Neuron (in vitro differentiated cells): Measurements from ENCODE around the gene FANK1.

Experiments
- H2AFZ ChIP-seq: one replicate; pipeline ENCODE4 v1.6.1; 2013; ENCODE audit warnings: low read depth, mild to moderate bottlenecking, inconsistent platforms, low read length, moderate library complexity
- H3K27me3 ChIP-seq: one replicate; pipeline ENCODE4 v1.6.1; 2013; ENCODE audit warnings: low read length; ENCODE audit not compliant: insufficient read depth
- H3K36me3 ChIP-seq: one replicate; pipeline ENCODE4 v1.6.1; 2013; ENCODE audit warnings: low read length; ENCODE audit not compliant: insufficient read depth
- H3K4me1 ChIP-seq: one replicate; pipeline ENCODE4 v1.6.1; 2013; ENCODE audit warnings: low read length; ENCODE audit not compliant: insufficient read depth
- H3K4me3 ChIP-seq: 2 replicates; pipeline ENCODE4 v1.5.1; 2013; ENCODE audit warnings: mild to moderate bottlenecking, low read length, moderate library complexity
- H3K9me3 ChIP-seq: one replicate; pipeline ENCODE4 v1.6.1; 2013; ENCODE audit warnings: low read length

Gene FANK1

DNA sequence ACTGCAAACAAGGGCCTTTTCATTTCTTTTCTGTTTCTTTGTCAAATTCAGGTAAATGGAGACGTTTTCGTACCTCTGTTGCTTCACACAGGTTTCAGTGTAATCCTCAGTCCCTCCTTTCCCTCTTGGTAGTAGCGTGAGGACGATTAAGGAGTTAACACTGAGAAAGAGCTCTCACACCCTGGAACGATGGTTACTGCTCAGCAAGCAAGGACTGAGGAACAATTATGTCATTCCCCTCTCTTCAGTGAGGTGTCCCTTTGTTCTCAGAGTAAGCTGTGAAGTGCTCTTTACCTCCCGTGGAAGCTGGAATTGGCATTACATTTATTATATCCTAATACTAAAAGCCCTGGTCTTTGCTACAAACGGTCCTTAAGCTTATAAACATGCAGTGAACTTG is 95.9 kb downstream of the FANK1 start:
- Histone ChIP-seq H3K4me3 (no peak overlapping the region), H3K9me3 (peaks cover 2% of the 10 kb centered on the region), H3K4me1 (peaks cover 5% of the 10 kb centered on the region), H2AFZ (no peak overlapping the region), H3K27me3 (no peaks in the 10 kb centered on the region), H3K36me3 (no peaks in the 10 kb centered on the region)

- H2AFZ ChIP-seq = no peak overlapping the region
- H3K4me1 ChIP-seq = peaks cover 5% of the 10 kb centered on the region
- H3K36me3 ChIP-seq = no peaks in the 10 kb centered on the region
- H3K27me3 ChIP-seq = no peaks in the 10 kb centered on the region
- H3K9me3 ChIP-seq = peaks cover 2% of the 10 kb centered on the region
- no peak overlapping the region for H3K4me3 ChIP-seq
Measured at GRCh38 chr10:125994601-125995000, 98.2 kb downstream of the FANK1 start.

DNA sequence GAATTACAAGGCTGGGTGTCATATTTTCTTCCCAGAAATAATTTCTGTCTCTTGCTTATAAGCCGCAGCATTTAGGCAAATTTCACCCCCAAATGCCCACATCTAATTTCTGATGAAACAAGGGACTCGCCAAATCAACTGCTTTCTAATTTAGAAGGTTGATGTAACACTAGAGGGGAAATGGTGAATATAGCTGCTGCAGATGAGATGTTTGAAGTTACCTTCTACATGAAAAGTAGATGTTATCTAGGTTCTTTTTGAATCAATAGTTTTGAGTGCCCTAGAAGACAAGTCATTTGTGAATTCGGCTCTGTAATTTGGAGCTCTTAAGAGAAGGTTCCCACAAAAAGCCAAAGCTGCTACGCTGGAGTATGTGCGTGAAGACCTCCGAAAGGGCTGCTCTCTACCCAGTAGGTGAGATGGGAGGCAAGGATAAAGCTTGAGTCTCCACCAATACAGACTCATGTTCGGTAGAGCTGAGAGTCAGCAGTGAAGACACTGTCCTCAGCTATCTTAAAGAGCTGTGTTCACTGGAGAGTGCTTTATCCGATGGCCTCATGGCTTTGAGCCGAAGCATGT is 99.5 kb downstream of the FANK1 start:
- Histone ChIP-seq H3K27me3 (no peaks in the 10 kb centered on the region), H3K9me3 (no peaks in the 10 kb centered on the region), H3K4me1 (peaks cover 5% of the 10 kb centered on the region), H2AFZ (no peak overlapping the region), H3K36me3 (no peaks in the 10 kb centered on the region), H3K4me3 (no peak overlapping the region)

DNA sequence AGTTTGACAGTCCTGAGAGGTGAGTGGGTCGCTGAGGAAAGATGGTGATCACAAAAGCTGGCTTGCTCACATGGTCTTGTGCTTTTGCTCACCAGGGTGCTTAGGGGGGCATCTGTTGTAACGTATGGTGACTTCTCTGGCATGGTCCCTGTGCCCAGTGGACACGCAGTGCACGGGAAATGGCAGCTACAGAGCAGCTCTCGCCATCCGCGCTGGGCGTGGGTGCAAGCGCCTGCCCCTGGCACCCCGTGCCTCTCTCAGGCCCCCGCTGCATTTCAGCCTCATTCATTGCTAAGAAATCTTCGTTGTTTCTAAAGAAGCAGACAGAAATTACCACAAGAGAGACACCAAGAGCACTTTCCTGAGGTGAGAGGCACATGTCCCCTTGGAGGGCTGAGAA is 101.2 kb downstream of the FANK1 start:
- no peak overlapping the region for H3K4me3 ChIP-seq
- H3K4me1 ChIP-seq = no peaks in the 10 kb centered on the region
- H2AFZ ChIP-seq = no peak overlapping the region
- no peaks in the 10 kb centered on the region for H3K9me3 ChIP-seq
- no peaks in the 10 kb centered on the region for H3K27me3 ChIP-seq
- no peaks in the 10 kb centered on the region for H3K36me3 ChIP-seq

DNA sequence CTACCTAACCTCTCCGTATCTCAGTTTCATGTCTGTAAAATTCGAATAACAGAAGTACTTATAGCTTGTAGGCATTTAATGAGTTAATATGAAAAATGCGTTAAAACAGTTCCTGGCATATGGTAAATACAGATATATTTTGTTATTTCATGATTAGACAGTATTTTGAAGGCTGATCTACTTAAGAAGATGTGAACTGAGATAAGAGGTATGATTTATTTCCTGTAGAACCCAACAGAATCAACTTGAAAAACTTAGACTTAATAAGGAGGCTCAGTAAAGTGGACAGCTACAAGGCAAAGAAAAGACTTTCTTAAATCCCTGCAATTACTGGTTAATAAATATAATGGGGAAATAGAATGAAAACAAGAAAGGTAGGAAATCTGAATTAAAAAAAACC is 103.3 kb downstream of the FANK1 start:
- no peak overlapping the region for H2AFZ ChIP-seq
- no peak overlapping the region for H3K4me3 ChIP-seq
- H3K4me1 ChIP-seq = no peaks in the 10 kb centered on the region
- no peaks in the 10 kb centered on the region for H3K36me3 ChIP-seq
- H3K27me3 ChIP-seq = no peaks in the 10 kb centered on the region
- no peaks in the 10 kb centered on the region for H3K9me3 ChIP-seq

GRCh38 chr10:126001576-126001975 is 105.2 kb downstream of the FANK1 start:
- no peak overlapping the region for H2AFZ ChIP-seq
- no peaks in the 10 kb centered on the region for H3K36me3 ChIP-seq
- H3K27me3 ChIP-seq = no peaks in the 10 kb centered on the region
- H3K4me1 ChIP-seq = no peaks in the 10 kb centered on the region
- no peak overlapping the region for H3K4me3 ChIP-seq
- no peaks in the 10 kb centered on the region for H3K9me3 ChIP-seq

GRCh38 chr10:126004752-126005151 is 108.4 kb downstream of the FANK1 start:
- no peaks in the 10 kb centered on the region for H3K36me3 ChIP-seq
- no peaks in the 10 kb centered on the region for H3K27me3 ChIP-seq
- H3K4me3 ChIP-seq = no peak overlapping the region
- H2AFZ ChIP-seq = no peak overlapping the region
- no peaks in the 10 kb centered on the region for H3K9me3 ChIP-seq
- H3K4me1 ChIP-seq = no peaks in the 10 kb centered on the region

- Histone ChIP-seq H3K4me1 (no peaks in the 10 kb centered on the region), H3K27me3 (no peaks in the 10 kb centered on the region), H3K4me3 (no peak overlapping the region), H3K36me3 (no peaks in the 10 kb centered on the region), H3K9me3 (peaks cover 3% of the 10 kb centered on the region), H2AFZ (no peak overlapping the region)
Measured at GRCh38 chr10:126006264-126006663, 109.9 kb downstream of the FANK1 start.

- peaks cover 3% of the 10 kb centered on the region for H3K9me3 ChIP-seq
- H2AFZ ChIP-seq = no peak overlapping the region
- H3K27me3 ChIP-seq = no peaks in the 10 kb centered on the region
- H3K4me1 ChIP-seq = no peaks in the 10 kb centered on the region
- H3K4me3 ChIP-seq = no peak overlapping the region
- H3K36me3 ChIP-seq = no peaks in the 10 kb centered on the region
Measured at GRCh38 chr10:126006906-126007305, 110.5 kb downstream of the FANK1 start.

GRCh38 chr10:126009650-126010049 is 113.3 kb downstream of the FANK1 start:
- peaks cover 3% of the 10 kb centered on the region for H3K9me3 ChIP-seq
- no peaks in the 10 kb centered on the region for H3K36me3 ChIP-seq
- no peak overlapping the region for H2AFZ ChIP-seq
- H3K4me1 ChIP-seq = peaks cover 13% of the 10 kb centered on the region
- no peak overlapping the region for H3K4me3 ChIP-seq
- H3K27me3 ChIP-seq = no peaks in the 10 kb centered on the region

GRCh38 chr10:126011995-126012394 is 115.6 kb downstream of the FANK1 start:
- Histone ChIP-seq H2AFZ (no peak overlapping the region), H3K4me1 (peaks cover 32% of the 10 kb centered on the region), H3K4me3 (no peak overlapping the region), H3K27me3 (no peaks in the 10 kb centered on the region), H3K36me3 (no peaks in the 10 kb centered on the region), H3K9me3 (peaks cover 3% of the 10 kb centered on the region)

DNA sequence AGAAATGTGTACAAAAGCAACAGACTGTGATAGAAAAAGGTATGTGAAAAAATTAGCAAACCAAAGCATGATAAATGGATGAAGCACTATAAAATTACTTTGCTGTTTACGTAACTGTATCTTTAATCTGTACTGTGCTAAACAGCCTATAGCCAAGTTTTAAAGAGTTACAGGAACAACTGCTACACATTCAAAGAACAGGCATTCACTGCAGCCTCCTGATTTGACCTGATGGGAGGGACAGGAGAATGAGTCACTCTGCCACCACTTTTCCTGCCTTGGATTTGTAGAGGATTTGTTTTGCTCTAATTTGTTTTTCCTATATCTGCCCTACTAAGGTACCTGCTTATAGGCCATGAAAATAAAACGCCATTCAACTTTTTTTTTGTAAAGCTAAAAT is 116.1 kb downstream of the FANK1 start:
- Histone ChIP-seq H3K36me3 (no peaks in the 10 kb centered on the region), H3K27me3 (no peaks in the 10 kb centered on the region), H2AFZ (no peak overlapping the region), H3K4me1 (peaks cover 32% of the 10 kb centered on the region), H3K9me3 (peaks cover 3% of the 10 kb centered on the region), H3K4me3 (no peak overlapping the region)

DNA sequence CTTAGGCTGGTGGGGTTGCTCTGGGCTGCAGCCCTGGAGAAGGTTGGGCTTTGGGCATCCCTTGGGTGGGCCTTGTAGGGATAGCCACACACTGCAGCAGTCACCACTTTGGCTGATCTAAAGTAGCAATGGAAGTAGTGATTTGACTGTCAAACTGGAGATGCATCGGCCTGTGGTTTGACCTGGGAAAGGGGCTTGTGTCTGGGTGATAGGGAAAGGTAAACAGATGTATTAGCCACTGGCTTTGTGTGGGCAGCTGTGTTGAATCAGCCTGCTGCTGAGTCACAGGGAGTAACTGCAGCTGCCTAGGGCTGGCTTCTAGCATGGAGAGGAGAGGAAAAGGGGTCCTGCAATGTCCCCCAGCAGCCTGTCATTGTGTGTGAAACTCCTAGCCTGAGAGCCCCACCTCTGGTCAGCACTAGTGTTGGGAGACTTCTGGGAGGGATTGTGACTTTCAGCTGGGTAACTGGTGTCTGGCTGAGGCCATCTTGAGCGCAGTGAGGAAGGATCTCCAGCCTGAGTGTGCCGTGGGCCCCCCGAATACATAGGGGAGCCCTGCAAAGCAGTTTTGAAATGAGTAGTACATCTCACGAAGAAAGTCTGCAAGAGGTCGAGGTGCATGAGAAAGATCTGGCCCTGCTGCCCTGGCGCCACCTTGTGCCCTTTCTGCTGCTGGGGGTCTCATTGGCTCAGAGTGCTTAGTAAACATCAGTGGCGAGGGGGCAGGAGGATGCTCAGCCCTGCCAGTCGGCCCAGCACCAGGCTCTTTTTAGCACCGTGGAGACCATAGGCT is 117.3 kb downstream of the FANK1 start:
- Histone ChIP-seq H3K27me3 (no peaks in the 10 kb centered on the region), H3K9me3 (peaks cover 5% of the 10 kb centered on the region), H3K4me3 (no peak overlapping the region), H2AFZ (no peak overlapping the region), H3K36me3 (no peaks in the 10 kb centered on the region), H3K4me1 (peaks cover 32% of the 10 kb centered on the region)

GRCh38 chr10:126014309-126014708 is 117.9 kb downstream of the FANK1 start:
- no peak overlapping the region for H3K4me3 ChIP-seq
- H3K4me1 ChIP-seq = peaks cover 32% of the 10 kb centered on the region
- H2AFZ ChIP-seq = no peak overlapping the region
- no peaks in the 10 kb centered on the region for H3K27me3 ChIP-seq
- H3K9me3 ChIP-seq = peaks cover 6% of the 10 kb centered on the region
- H3K36me3 ChIP-seq = no peaks in the 10 kb centered on the region
